Caco-2 (cell line): ENCODE measurements around the gene EFCAB5. TPM values are rescaled to one million over a fixed set of nuclear protein-coding genes. Genes with fewer than 3 reads are reported as not detected.

Experiments used
- BruUV-seq: library from RNA; stranded (reverse); fragments of 400-500 nt; replicated peaks from 2 replicates; lab custom pipeline; 2021; lab: Mats Ljungman, UMichigan
- CTCF ChIA-PET: fragments of 300-600 bp; sonication (Branson Sonifier 250); formaldehyde crosslinking; loops from one replicate; lab custom pipeline; 2022; ENCODE audit warnings: antibody characterized with exemption; lab: Charles Lee
- POLR2A ChIA-PET: fragments of 300-600 bp; sonication (Branson Sonifier 250); formaldehyde crosslinking; loops from one replicate; lab custom pipeline; 2022; ENCODE audit warnings: antibody characterized with exemption; lab: Charles Lee
- DNase-seq, 2 experiments: peaks; one replicate each; pipeline versions ENCODE4 v3.0.0 to v3.0.0-alpha.2; 2020 to 2022
- H3K27me3 ChIP-seq: replicated peaks from 2 replicates; pipeline ENCODE4 v1.6.0; 2011; ENCODE audit warnings: low read length; ENCODE audit not compliant: control insufficient read depth, insufficient read depth
- H3K36me3 ChIP-seq: 2 replicates; pipeline ENCODE4 v1.5.1; 2011; ENCODE audit warnings: low read length; ENCODE audit not compliant: control insufficient read depth, insufficient read depth
- H3K4me1 ChIP-seq: fragments of 250-450 bp; sonication (Bioruptor Pico); 2 replicates; pipeline ENCODE4 v1.5.1; 2020; ENCODE audit warnings: mild to moderate bottlenecking
- H3K4me3 ChIP-seq: 2 replicates; pipeline ENCODE4 v1.5.1; 2011; ENCODE audit warnings: low read depth, mild to moderate bottlenecking, control low read depth, low read length
- H3K9me3 ChIP-seq: fragments of 250-450 bp; sonication (Bioruptor Pico); 2 replicates; pipeline ENCODE4 v1.5.1; 2020; ENCODE audit warnings: mild to moderate bottlenecking, moderate library complexity
- H3K27ac Mint-ChIP-seq: one replicate; pipeline ENCODE4 v1.8.0; 2022; ENCODE audit warnings: mixed read lengths; ENCODE audit not compliant: unreplicated experiment
- H3K27me3 Mint-ChIP-seq: one replicate; pipeline ENCODE4 v1.8.0; 2022; ENCODE audit warnings: mixed read lengths; ENCODE audit not compliant: insufficient read depth, unreplicated experiment
- H3K36me3 Mint-ChIP-seq: one replicate; pipeline ENCODE4 v1.8.0; 2022; ENCODE audit warnings: mild to moderate bottlenecking, mixed read lengths; ENCODE audit not compliant: insufficient read depth, unreplicated experiment
- H3K4me1 Mint-ChIP-seq: one replicate; pipeline ENCODE4 v1.8.0; 2022; ENCODE audit warnings: low read depth, mixed read lengths; ENCODE audit not compliant: unreplicated experiment
- H3K4me3 Mint-ChIP-seq: one replicate; pipeline ENCODE4 v1.8.0; 2022; ENCODE audit warnings: mild to moderate bottlenecking, moderate library complexity, mixed read lengths; ENCODE audit not compliant: unreplicated experiment
- H3K9me3 Mint-ChIP-seq: one replicate; pipeline ENCODE4 v1.8.0; 2022; ENCODE audit warnings: mixed read lengths; ENCODE audit not compliant: unreplicated experiment
- CTCF ChIP-seq, 2 experiments: fragments of 200-600 bp in 1 of 2; IDR thresholded peaks; 1 replicate in 1 of 2; 2 replicates in 1 of 2; pipeline versions ENCODE4 v1.5.1 to v1.8.0; 2011 to 2022; ENCODE audit warnings: antibody characterized with exemption in 1 of 2, control low read depth in 1 of 2, inconsistent platforms in 1 of 2, low read depth in 1 of 2, low read length in 1 of 2, mild to moderate bottlenecking in 1 of 2, moderate library complexity in 1 of 2; ENCODE audit not compliant: insufficient read depth in 1 of 2, severe bottlenecking in 1 of 2, unreplicated experiment in 1 of 2
- intact Hi-C: fragments of 100-400 bp; cut with micrococcal nuclease; formaldehyde crosslinking; loops from one replicate; pipeline ENCODE4 v1.10.0; 2022; ENCODE audit not compliant: unreplicated experiment
- total RNA-seq: library from RNA; stranded (reverse); gene quantifications from 2 replicates; pipeline ENCODE4 v1.2.3, GENCODE V29; 2022

EFCAB5 gene
- total RNA-seq, 1 experiment from 2014 or later, result 0.43 TPM

- CTCF ChIA-PET, result interaction anchor here (3.0 to 5.7 kb wide), 2 partner anchors 13 to 160 kb away, joined by 51 to 56 read pairs; partner anchors contain the start of gene SSH2
- Histone ChIP-seq H3K4me3 (no peak overlapping the region), H3K9me3 (no peaks in the 10 kb centered on the region), H3K4me1 (no peaks in the 10 kb centered on the region; the same call in 1 of the 2 replicates), H3K27me3 (no peaks in the 10 kb centered on the region), H3K36me3 (no peaks in the 10 kb centered on the region)
- Mint-ChIP-seq H3K4me3 (no peak overlapping the region), H3K4me1 (peaks cover 5% of the 10 kb centered on the region), H3K27ac (no peak overlapping the region), H3K9me3 (no peaks in the 10 kb centered on the region), H3K36me3 (no peaks in the 10 kb centered on the region), H3K27me3 (peaks cover 29% of the 10 kb centered on the region)
- TF ChIP-seq CTCF (IDR thresholded peaks at IDR 0.05; ENCODE audit: insufficient read depth in 1 of 2, low read depth in 1 of 2, low read length in 1 of 2, severe bottlenecking in 1 of 2, unreplicated experiment in 1 of 2), result no peak
- POLR2A ChIA-PET, result no interaction called here
- BruUV-seq, result no TSS peak
- intact Hi-C loops, result loop anchor here (10.0 kb wide), 2 partner anchors 226 to 456 kb away; no protein-coding TSS in a partner anchor
- DNase-seq, result no peak
These were observed 149.8 kb downstream of the EFCAB5 start for GRCh38 chr17:30091121-30091670.

- CTCF ChIA-PET, result interaction anchor here (0.6 to 5.7 kb wide), 3 partner anchors 13 to 160 kb away, joined by 3 to 56 read pairs (median 51); partner anchors contain the start of gene SSH2
- TF ChIP-seq CTCF (IDR thresholded peaks at IDR 0.05; ENCODE audit: insufficient read depth in 1 of 2, low read depth in 1 of 2, low read length in 1 of 2, severe bottlenecking in 1 of 2, unreplicated experiment in 1 of 2), result no peak
- H3K4me3 Mint-ChIP-seq, result no peak overlapping the region
- H3K27me3 Mint-ChIP-seq, result peaks cover 27% of the 10 kb centered on the region
- H3K27ac Mint-ChIP-seq, result no peak overlapping the region
- Histone ChIP-seq H3K9me3 (no peaks in the 10 kb centered on the region), H3K4me3 (no peak overlapping the region), H3K36me3 (no peaks in the 10 kb centered on the region), H3K4me1 (no peaks in the 10 kb centered on the region; the same call in 1 of the 2 replicates), H3K27me3 (no peaks in the 10 kb centered on the region)
- no peaks in the 10 kb centered on the region for H3K36me3 Mint-ChIP-seq
- intact Hi-C loops, result loop anchor here (2.0 to 10.0 kb wide), 3 partner anchors 227 to 457 kb away; no protein-coding TSS in a partner anchor
- DNase-seq, result no peak
- POLR2A ChIA-PET, result no interaction called here
- H3K4me1 Mint-ChIP-seq, result peaks cover 5% of the 10 kb centered on the region
- no TSS peak for BruUV-seq
- H3K9me3 Mint-ChIP-seq, result no peaks in the 10 kb centered on the region
These were observed 150.3 kb downstream of the EFCAB5 start for GRCh38 chr17:30091771-30092170.

- H3K27me3 ChIP-seq, result no peaks in the 10 kb centered on the region
- ChIA-PET POLR2A (no interaction called here), CTCF (interaction anchor here (0.5 to 5.7 kb wide), 32 partner anchors 8 to 723 kb away, joined by 3 to 56 read pairs (median 4); partner anchors contain the start of gene SSH2)
- BruUV-seq, result no TSS peak
- no peaks in the 10 kb centered on the region for H3K36me3 ChIP-seq
- H3K9me3 ChIP-seq, result no peaks in the 10 kb centered on the region
- no peak for TF ChIP-seq CTCF (IDR thresholded peaks at IDR 0.05; ENCODE audit: insufficient read depth in 1 of 2, low read depth in 1 of 2, low read length in 1 of 2, severe bottlenecking in 1 of 2, unreplicated experiment in 1 of 2)
- Mint-ChIP-seq H3K27ac (no peak overlapping the region), H3K4me1 (peaks cover 5% of the 10 kb centered on the region), H3K27me3 (peaks cover 22% of the 10 kb centered on the region), H3K9me3 (no peaks in the 10 kb centered on the region), H3K4me3 (no peak overlapping the region), H3K36me3 (no peaks in the 10 kb centered on the region)
- H3K4me1 ChIP-seq, result no peaks in the 10 kb centered on the region; the same call in 1 of the 2 replicates
- intact Hi-C loops, result loop anchor here (1.0 to 10.0 kb wide), 5 partner anchors 67 to 458 kb away; no protein-coding TSS in a partner anchor
- no peak for DNase-seq
- no peak overlapping the region for H3K4me3 ChIP-seq
These were observed 151.5 kb downstream of the EFCAB5 start for GRCh38 chr17:30092886-30093285.
